HEK293 (cell line): Measurements from ENCODE around the gene TMC4.

Source experiments
- CTCF ChIA-PET: fragments of 350-600 bp; formaldehyde crosslinking; extraction: SDS; loops from one replicate; lab custom pipeline; 2021; ENCODE audit warnings: antibody characterized with exemption; lab: Yijun Ruan, JAX
- POLR2A ChIA-PET: fragments of 300-600 bp; formaldehyde crosslinking; extraction: SDS; loops from one replicate; lab custom pipeline; 2020; ENCODE audit warnings: antibody characterized with exemption, inconsistent platforms; lab: Yijun Ruan, JAX
- H3K27ac ChIP-seq: fragments of 200-500 bp; sonication (Bioruptor generic); 2 replicates; pipeline ENCODE4 v1.5.1; 2014; ENCODE audit warnings: low read depth, low read length, control low read depth, inconsistent platforms; ENCODE audit errors: extremely low read depth
- H3K36me3 ChIP-seq, 2 experiments: fragments of 200-500 bp in 1 of 2; sonication (Bioruptor generic) in 1 of 2; 1 replicate in 1 of 2; 2 replicates in 1 of 2; pipeline ENCODE4 v1.5.1; 2014 to 2017; ENCODE audit warnings: inconsistent platforms in 2 of 2, low read length in 2 of 2; ENCODE audit not compliant: control insufficient read depth in 2 of 2, insufficient read depth in 1 of 2
- H3K4me1 ChIP-seq: fragments of 200-500 bp; sonication (Bioruptor generic); 2 replicates; pipeline ENCODE4 v1.5.1; 2014; ENCODE audit warnings: mild to moderate bottlenecking, low read length, inconsistent platforms; ENCODE audit not compliant: control insufficient read depth, insufficient read depth
- H3K4me3 ChIP-seq: 2 replicates; pipeline ENCODE4 v1.5.1; 2011; ENCODE audit warnings: low read depth, mild to moderate bottlenecking, control low read depth, low read length, moderate library complexity
- H3K9me3 ChIP-seq: fragments of 200-500 bp; sonication (Bioruptor generic); 2 replicates; pipeline ENCODE4 v1.5.1; 2014; ENCODE audit warnings: low read depth, low read length, inconsistent platforms; ENCODE audit not compliant: control insufficient read depth, insufficient read depth
- BCL11A ChIP-seq: fragments of 450-650 bp; formaldehyde crosslinking; IDR thresholded peaks from 2 replicates; pipeline ENCODE4 v1.5.1; 2016; ENCODE audit warnings: low read depth, missing biosample characterization, missing genetic modification characterization
- BCL11B ChIP-seq: fragments of 450-650 bp; formaldehyde crosslinking; IDR thresholded peaks from 2 replicates; pipeline ENCODE4 v1.5.1; 2016; ENCODE audit warnings: low read depth, missing biosample characterization, missing genetic modification characterization
- GLIS1 ChIP-seq: fragments of 450-650 bp; formaldehyde crosslinking; IDR thresholded peaks from 2 replicates; pipeline ENCODE4 v1.5.1; 2016; ENCODE audit warnings: missing biosample characterization, missing genetic modification characterization
- HIC1 ChIP-seq: fragments of 450-650 bp; formaldehyde crosslinking; IDR thresholded peaks from 2 replicates; pipeline ENCODE4 v1.5.1; 2016; ENCODE audit warnings: missing biosample characterization, missing genetic modification characterization
- IKZF3 ChIP-seq: fragments of 450-650 bp; IDR thresholded peaks from 2 replicates; pipeline ENCODE4 v1.5.0; 2018; ENCODE audit warnings: missing biosample characterization, mild to moderate bottlenecking, missing genetic modification characterization, moderate library complexity
- OSR2 ChIP-seq: fragments of 450-650 bp; formaldehyde crosslinking; IDR thresholded peaks from 2 replicates; pipeline ENCODE4 v1.5.1; 2016; ENCODE audit warnings: missing biosample characterization, missing genetic modification characterization
- PBX3 ChIP-seq: sonication (generic); formaldehyde crosslinking; IDR thresholded peaks from 2 replicates; pipeline ENCODE4 v1.8.1; 2022; ENCODE audit warnings: mild to moderate bottlenecking, moderate library complexity, missing genetic modification reagents
- SCRT1 ChIP-seq: fragments of 450-650 bp; formaldehyde crosslinking; IDR thresholded peaks from 2 replicates; pipeline ENCODE4 v1.5.1; 2016; ENCODE audit warnings: missing biosample characterization, missing genetic modification characterization, borderline replicate concordance
- YY2 ChIP-seq: fragments of 450-650 bp; formaldehyde crosslinking; IDR thresholded peaks from 2 replicates; pipeline ENCODE4 v1.5.1; 2016; ENCODE audit warnings: missing biosample characterization, missing genetic modification characterization
- ZBTB20 ChIP-seq: fragments of 450-650 bp; formaldehyde crosslinking; IDR thresholded peaks from 2 replicates; pipeline ENCODE4 v1.5.1; 2016; ENCODE audit warnings: missing biosample characterization, missing genetic modification characterization
- ZIC2 ChIP-seq: fragments of 450-650 bp; formaldehyde crosslinking; IDR thresholded peaks from 2 replicates; pipeline ENCODE4 v1.5.1; 2016; ENCODE audit warnings: missing biosample characterization, missing genetic modification characterization
- ZNF18 ChIP-seq: fragments of 450-650 bp; formaldehyde crosslinking; IDR thresholded peaks from 2 replicates; pipeline ENCODE4 v1.5.1; 2016; ENCODE audit warnings: missing biosample characterization, missing genetic modification characterization
- ZNF24 ChIP-seq: fragments of 450-650 bp; formaldehyde crosslinking; IDR thresholded peaks from 2 replicates; pipeline ENCODE4 v1.5.1; 2016; ENCODE audit warnings: missing biosample characterization, missing genetic modification characterization
- ZNF366 ChIP-seq: fragments of 450-650 bp; formaldehyde crosslinking; conservative IDR thresholded peaks from 2 replicates; pipeline ENCODE4 v1.5.1; 2016; ENCODE audit warnings: missing biosample characterization, missing genetic modification characterization
- ZNF391 ChIP-seq: fragments of 450-650 bp; formaldehyde crosslinking; IDR thresholded peaks from 2 replicates; pipeline ENCODE4 v1.5.1; 2016; ENCODE audit warnings: low read depth, missing biosample characterization, missing genetic modification characterization, borderline replicate concordance
- ZNF692 ChIP-seq: fragments of 450-650 bp; formaldehyde crosslinking; IDR thresholded peaks from 2 replicates; pipeline ENCODE4 v1.5.1; 2016; ENCODE audit warnings: missing biosample characterization, missing genetic modification characterization

TMC4 gene

GRCh38 chr19:54209058-54209810 is 36.3 kb upstream of the TMC4 start:
- Histone ChIP-seq H3K27ac (peak overlapping the region; percentile 71), H3K36me3 (peaks cover 28 to 52% of the 10 kb centered on the region in 2 experiments), H3K4me3 (no peak overlapping the region), H3K9me3 (no peaks in the 10 kb centered on the region), H3K4me1 (peaks cover 26% of the 10 kb centered on the region)
- ChIA-PET CTCF (interaction anchor here (0.7 to 2.2 kb wide), 3 partner anchors 23 to 57 kb away, joined by 3 to 14 read pairs (median 5); no protein-coding TSS in a partner anchor), POLR2A (interaction anchor here (1.0 to 9.1 kb wide), 6 partner anchors 8 to 94 kb away, joined by 3 to 152 read pairs (median 6); partner anchors contain the start of genes CNOT3, LENG1, MBOAT7 and PRPF31)
- TF ChIP-seq BCL11B (tag by site-specific recombination) = peak; percentile 95
- TF ChIP-seq ZNF18 (tag by site-specific recombination) = peak; percentile 41; the same call in 1 of the 2 replicates
- TF ChIP-seq IKZF3 = no peak
- no peak for TF ChIP-seq ZNF366 (tag by site-specific recombination)
- TF ChIP-seq ZNF692 = peak; percentile 42; the same call in 1 of the 2 replicates
- TF ChIP-seq ZNF391 (tag by site-specific recombination) = no peak
- TF ChIP-seq BCL11A (tag by site-specific recombination) = peak; percentile 92
- TF ChIP-seq ZBTB20 = peak; percentile 99
- no peak for TF ChIP-seq ZNF24 (tag by site-specific recombination)
- peak; percentile 89 for TF ChIP-seq GLIS1 (tag by site-specific recombination)
- 0 out of 2 replicates have a peak, but pooled peaks have one; percentile 14 for TF ChIP-seq ZIC2 (tag by site-specific recombination)
- no peak for TF ChIP-seq HIC1 (tag by site-specific recombination)
- TF ChIP-seq YY2 = no peak
- peak; percentile 81 for TF ChIP-seq PBX3 (CRISPR knock-in tag)
- TF ChIP-seq OSR2 = no peak

GRCh38 chr19:54208784-54209057 is 35.8 kb upstream of the TMC4 start:
- POLR2A ChIA-PET = interaction anchor here (1.3 to 9.1 kb wide), 3 partner anchors 8 to 72 kb away, joined by 6 to 152 read pairs (median 34); partner anchors contain the start of genes CNOT3, MBOAT7, RPS9 and TSEN34
- no peaks in the 10 kb centered on the region for H3K9me3 ChIP-seq
- CTCF ChIA-PET = no interaction called here
- H3K36me3 ChIP-seq = peaks cover 33 to 57% of the 10 kb centered on the region in 2 experiments
- H3K4me1 ChIP-seq = peaks cover 26% of the 10 kb centered on the region
- H3K4me3 ChIP-seq = no peak overlapping the region
- TF ChIP-seq SCRT1 (tag by site-specific recombination) = no peak
- TF ChIP-seq GLIS1 (tag by site-specific recombination) = peak; percentile 42
- peak overlapping the region; percentile 71 for H3K27ac ChIP-seq
